SK-N-SH (cell line): ENCODE data around the gene ABCA4. TPM values are rescaled to one million over a fixed set of nuclear protein-coding genes. Genes with fewer than 3 reads are reported as not detected.

Experiments
- CTCF ChIA-PET: fragments of 300-600, 350-600 bp; formaldehyde crosslinking; extraction: SDS; loops from one replicate; lab custom pipeline; 2021; lab: Yijun Ruan, JAX
- POLR2A ChIA-PET: fragments of 350-600 bp; sonication (Branson Sonifier 250); formaldehyde crosslinking; extraction: SDS; loops from one replicate; lab custom pipeline; 2020; ENCODE audit warnings: antibody characterized with exemption, inconsistent platforms; lab: Yijun Ruan, JAX
- DNase-seq: peaks from one replicate; pipeline ENCODE4 v3.0.0; 2012
- H2AFZ ChIP-seq: fragments of 200-600 bp; sonication (generic); 2 replicates; pipeline ENCODE4 v1.8.1; 2016; ENCODE audit warnings: antibody characterized with exemption, mild to moderate bottlenecking, low read depth
- H3F3A ChIP-seq: fragments of 200-600 bp; sonication (generic); replicated peaks from 2 replicates; pipeline ENCODE3; 2016; ENCODE audit warnings: antibody characterized with exemption, mild to moderate bottlenecking; ENCODE audit not compliant: insufficient read depth
- H3K27ac ChIP-seq, 2 experiments: fragments of 200-500 bp in 1 of 2; fragments of 200-600 bp in 1 of 2; sonication (Bioruptor generic) in 1 of 2; sonication (generic), shearing (Covaris generic) in 1 of 2; 2 replicates each; pipeline versions ENCODE4 v1.5.1 to v1.6.1; 2014 to 2016; ENCODE audit warnings: low read depth in 2 of 2, inconsistent platforms in 1 of 2, low read length in 1 of 2, mild to moderate bottlenecking in 1 of 2, mixed read lengths in 1 of 2
- H3K27me3 ChIP-seq: fragments of 200-600 bp; sonication (generic), shearing (Covaris generic); 2 replicates; pipeline ENCODE4 v1.6.1; 2016; ENCODE audit warnings: mixed run types; ENCODE audit not compliant: insufficient read depth
- H3K36me3 ChIP-seq, 2 experiments: fragments of 200-500 bp in 1 of 2; fragments of 200-600 bp in 1 of 2; sonication (Bioruptor generic) in 1 of 2; sonication (generic) in 1 of 2; replicated peaks in 1 of 2; 2 replicates each; pipeline versions ENCODE3 to v1.5.1; 2014 to 2016; ENCODE audit warnings: low read length in 1 of 2, mild to moderate bottlenecking in 1 of 2; ENCODE audit not compliant: insufficient read depth in 2 of 2, control insufficient read depth in 1 of 2
- H3K4me1 ChIP-seq, 2 experiments: fragments of 200-500 bp in 1 of 2; fragments of 200-600 bp in 1 of 2; sonication (Bioruptor generic) in 1 of 2; sonication (generic), shearing (Covaris generic) in 1 of 2; 2 replicates each; pipeline versions ENCODE4 v1.5.1 to v1.6.1; 2014 to 2016; ENCODE audit warnings: low read depth in 1 of 2, low read length in 1 of 2, mixed run types in 1 of 2; ENCODE audit not compliant: insufficient read depth in 2 of 2, control insufficient read depth in 1 of 2
- H3K4me2 ChIP-seq: fragments of 200-600 bp; sonication (generic), shearing (Covaris generic); 2 replicates; pipeline ENCODE4 v1.6.1; 2017; ENCODE audit warnings: mixed run types
- H3K4me3 ChIP-seq, 2 experiments: fragments of 200-500 bp in 1 of 2; fragments of 200-600 bp in 1 of 2; sonication (Bioruptor generic) in 1 of 2; sonication (generic), shearing (Covaris generic) in 1 of 2; 2 replicates each; pipeline versions ENCODE4 v1.5.1 to v1.8.1; 2014 to 2016; ENCODE audit warnings: low read depth in 2 of 2, inconsistent platforms in 1 of 2, low read length in 1 of 2, mild to moderate bottlenecking in 1 of 2, mixed read lengths in 1 of 2, moderate library complexity in 1 of 2
- H3K79me2 ChIP-seq: fragments of 200-600 bp; sonication (generic); 2 replicates; pipeline ENCODE4 v1.8.1; 2017; ENCODE audit warnings: mild to moderate bottlenecking; ENCODE audit not compliant: insufficient read depth
- H3K9ac ChIP-seq: fragments of 200-600 bp; sonication (generic); 2 replicates; pipeline ENCODE4 v1.6.1; 2017; ENCODE audit warnings: mixed run types
- H3K9me2 ChIP-seq: fragments of 200-600 bp; sonication (generic); 2 replicates; pipeline ENCODE4 v1.6.1; 2017; ENCODE audit warnings: mixed run types
- H3K9me3 ChIP-seq: fragments of 200-600 bp; sonication (generic); 2 replicates; pipeline ENCODE4 v1.6.1; 2017; ENCODE audit warnings: mixed run types, mild to moderate bottlenecking, moderate library complexity
- H4K20me1 ChIP-seq: fragments of 200-600 bp; sonication (generic); 2 replicates; pipeline ENCODE4 v1.6.1; 2017; ENCODE audit warnings: mild to moderate bottlenecking, mixed run types; ENCODE audit not compliant: insufficient read depth
- EP300 ChIP-seq, 2 experiments: IDR thresholded peaks; 2 replicates each; pipeline versions ENCODE4 v1.4.0 to v1.6.1; 2012; ENCODE audit warnings: borderline replicate concordance in 1 of 2, low read depth in 1 of 2, low read length in 1 of 2
- EZH2phosphoT487 ChIP-seq: fragments of 200-600 bp; sonication (generic); IDR thresholded peaks from 2 replicates; pipeline ENCODE4 v1.6.1; 2017; ENCODE audit warnings: low read depth, mixed run types, mild to moderate bottlenecking, antibody characterized with exemption, moderate library complexity, borderline replicate concordance
- FOSL2 ChIP-seq: IDR thresholded peaks from 2 replicates; pipeline ENCODE4 v1.4.0; 2012; ENCODE audit warnings: low read depth, mild to moderate bottlenecking, moderate library complexity, borderline replicate concordance
- FOXM1 ChIP-seq: IDR thresholded peaks from 2 replicates; pipeline ENCODE4 v1.4.0; 2012; ENCODE audit warnings: low read depth, mild to moderate bottlenecking
- GATA2 ChIP-seq: sonication (generic); formaldehyde crosslinking; IDR thresholded peaks from 2 replicates; pipeline ENCODE4 v1.5.0; 2020; ENCODE audit warnings: mild to moderate bottlenecking, missing genetic modification reagents
- JUND ChIP-seq: IDR thresholded peaks from 2 replicates; pipeline ENCODE4 v1.4.0; 2012
- MEF2A ChIP-seq: IDR thresholded peaks from 2 replicates; pipeline ENCODE4 v1.4.0; 2012; ENCODE audit warnings: low read depth, borderline replicate concordance
- MXI1 ChIP-seq: IDR thresholded peaks from 2 replicates; pipeline ENCODE4 v1.6.1; 2012; ENCODE audit warnings: mild to moderate bottlenecking, low read depth, low read length, improper control_type of control experiment
- NRF1 ChIP-seq: IDR thresholded peaks from 2 replicates; pipeline ENCODE4 v1.6.1; 2012; ENCODE audit warnings: low read depth, mild to moderate bottlenecking, low read length
- RAD21 ChIP-seq: IDR thresholded peaks from 2 replicates; pipeline ENCODE4 v1.6.1; 2012; ENCODE audit warnings: mild to moderate bottlenecking, low read length
- RCOR1 ChIP-seq: fragments of 150-350 bp; IDR thresholded peaks from 2 replicates; pipeline ENCODE4 v1.6.1; 2017; ENCODE audit warnings: antibody characterized with exemption, low read length
- RFX5 ChIP-seq: IDR thresholded peaks from 2 replicates; pipeline ENCODE4 v1.6.1; 2012; ENCODE audit warnings: mild to moderate bottlenecking, improper control_type of control experiment, low read length
- TAF1 ChIP-seq: IDR thresholded peaks from 2 replicates; pipeline ENCODE4 v1.6.1; 2012; ENCODE audit warnings: low read depth, mild to moderate bottlenecking, low read length, moderate library complexity, borderline replicate concordance
- WGBS: methylation state at CpG from one replicate; pipeline ENCODE4 v1.1.6; 2017; ENCODE audit warnings: low lambda C conversion rate; 5-methylcytosine and 5-hydroxymethylcytosine counted together
- polyA plus RNA-seq, 3 experiments: library from polyadenylated mRNA; depleted of rRNA; stranded (reverse); fragments of >200 nt; gene quantifications; 2 replicates each; pipeline ENCODE4 v1.2.3, GENCODE V29; 2012

ABCA4 gene
- polyA plus RNA-seq, 1 of the 3 experiments (the other 2 are of a cell fraction): 0.03 TPM

DNA sequence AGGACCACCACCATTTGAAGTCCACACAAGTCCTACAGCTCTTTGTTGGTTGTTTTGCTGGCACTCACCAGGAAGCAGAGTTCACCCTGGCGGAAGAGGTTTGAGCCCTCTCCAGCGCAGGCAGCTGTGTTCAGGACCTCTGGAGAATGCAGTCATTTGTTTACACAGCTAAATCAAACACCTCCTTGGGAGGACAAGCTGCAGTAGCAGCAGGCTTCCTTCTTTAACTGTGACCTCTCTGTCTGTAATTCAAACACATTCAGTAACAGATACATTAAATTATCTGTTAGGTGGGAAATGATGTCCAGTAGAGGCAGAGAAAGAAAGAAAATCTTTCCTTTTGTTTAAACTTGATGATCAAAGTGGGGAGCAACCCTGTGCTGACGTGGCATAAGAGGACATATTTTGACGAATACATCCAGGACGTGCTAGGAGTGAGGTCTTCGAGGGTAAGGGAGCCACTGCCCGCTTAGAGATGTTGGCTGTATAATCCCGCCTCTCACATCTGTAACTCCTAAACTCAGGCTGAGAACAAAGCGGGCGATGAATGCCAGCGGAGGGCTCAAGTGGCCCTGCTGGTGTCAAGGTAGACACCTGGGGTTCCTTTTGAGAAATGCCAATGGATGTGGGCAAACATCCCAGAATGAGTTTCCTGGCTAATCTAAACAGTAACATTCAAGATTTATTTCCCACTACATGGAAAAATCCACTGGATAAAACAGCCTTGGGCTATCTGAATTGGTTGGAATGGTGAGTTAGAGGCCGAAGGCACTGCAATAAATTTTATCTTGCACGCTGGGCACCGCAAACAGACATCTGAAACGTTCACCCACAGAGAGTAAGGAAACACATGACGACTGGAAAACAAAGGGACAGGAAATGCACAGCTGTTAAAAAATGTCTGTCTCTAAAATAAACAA is 51.7 kb downstream of the ABCA4 start:
- Histone ChIP-seq H3K79me2 (no peaks in the 10 kb centered on the region), H3K4me2 (no peak overlapping the region), H2AFZ (no peak overlapping the region), H3K9me2 (no peaks in the 10 kb centered on the region), H3K9ac (no peak overlapping the region), H3K36me3 (no peaks in the 10 kb centered on the region), H3K4me1 (peaks cover 14 to 36% of the 10 kb centered on the region in 2 experiments; a peak in 3 of 4 replicates), H3K9me3 (no peaks in the 10 kb centered on the region), H3K27me3 (no peaks in the 10 kb centered on the region)
- WGBS: 75% methylated on average over 16 of the region's 16 CpGs
- POLR2A ChIA-PET: no interaction called here
- DNase-seq: no peak
- CTCF ChIA-PET: interaction anchor here (0.9 to 6.0 kb wide), 10 partner anchors 7 to 266 kb away, joined by 3 to 72 read pairs (median 6); partner anchors contain the start of gene ARHGAP29
- TF ChIP-seq MXI1 (no peak), RAD21 (no peak), RFX5 (no peak), EP300 (IDR thresholded peaks at IDR 0.05; ENCODE audit: borderline replicate concordance in 1 of 2, low read depth in 1 of 2, low read length in 1 of 2) (no peak), FOXM1 (no peak), TAF1 (no peak), RCOR1 (no peak), JUND (no peak), NRF1 (no peak), EZH2phosphoT487 (no peak), MEF2A (no peak)
- TF ChIP-seq, all 33 proteins: peak for 0
- Histone ChIP-seq H3K4me3 (no peak overlapping the region), H3K27ac (no peak overlapping the region), H3F3A (no peaks in the 10 kb centered on the region), H4K20me1 (no peaks in the 10 kb centered on the region)

DNA sequence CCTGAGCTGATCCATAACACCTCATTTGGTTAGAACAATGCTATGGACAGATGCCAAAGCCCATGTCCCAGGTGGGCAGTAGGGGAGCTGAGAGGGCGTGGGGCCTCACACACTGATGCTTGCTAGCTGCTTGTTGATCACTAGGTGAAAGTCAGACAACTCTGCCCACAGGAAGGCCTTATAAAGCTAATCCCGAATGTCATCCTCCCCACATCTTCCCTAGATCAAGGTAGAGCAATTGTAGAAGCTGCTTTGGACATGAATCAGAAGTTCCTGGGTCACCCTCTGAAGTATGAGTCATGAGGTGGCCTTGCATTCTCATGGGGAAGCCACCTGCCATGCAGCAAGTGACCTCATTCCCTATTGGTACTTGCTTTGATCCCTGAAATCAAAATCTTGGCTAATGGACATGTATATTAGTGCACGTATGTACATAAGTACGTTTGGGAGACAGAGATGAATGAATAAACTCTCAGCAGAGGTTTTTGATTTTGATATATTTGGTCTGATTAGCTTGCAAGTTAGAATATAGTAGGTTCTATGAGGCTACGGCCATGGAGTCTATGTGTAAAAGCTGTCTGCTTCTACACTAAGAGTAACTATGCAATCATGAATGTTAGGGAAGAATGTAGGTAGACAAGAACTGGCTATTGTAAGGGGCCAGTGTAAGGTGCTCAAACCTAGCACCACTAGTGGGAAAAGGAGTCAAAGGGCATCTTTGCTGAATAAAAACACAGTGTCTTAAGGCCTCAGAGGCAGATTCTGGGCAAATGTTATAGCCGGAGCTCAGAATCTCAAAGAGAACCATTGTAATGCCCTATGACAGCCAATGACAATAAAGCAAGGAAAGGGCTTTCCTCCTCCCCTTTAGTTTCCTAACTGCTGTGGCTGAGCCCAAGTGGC is 52.6 kb downstream of the ABCA4 start:
- Histone ChIP-seq H3K36me3 (no peaks in the 10 kb centered on the region), H3K4me2 (no peak overlapping the region), H4K20me1 (no peaks in the 10 kb centered on the region), H3K4me3 (no peak overlapping the region), H3K79me2 (no peaks in the 10 kb centered on the region), H3K9ac (no peak overlapping the region), H3K27me3 (no peaks in the 10 kb centered on the region), H3K9me3 (no peaks in the 10 kb centered on the region), H2AFZ (no peak overlapping the region), H3K9me2 (no peaks in the 10 kb centered on the region), H3K27ac (no peak overlapping the region), H3K4me1 (peaks cover 14 to 37% of the 10 kb centered on the region in 2 experiments; a peak in 3 of 4 replicates), H3F3A (no peaks in the 10 kb centered on the region)
- WGBS: 86% methylated on average over 5 of the region's 6 CpGs
- TF ChIP-seq GATA2 (no peak), FOSL2 (peak; percentile 25; the same call in 1 of the 2 replicates)
- CTCF ChIA-PET: interaction anchor here (0.9 to 6.0 kb wide), 7 partner anchors 23 to 267 kb away, joined by 3 to 72 read pairs (median 5); no protein-coding TSS in a partner anchor
- no peak for DNase-seq
- POLR2A ChIA-PET: no interaction called here
